HG02852 (cell line): Measurements from ENCODE around the gene S100A2.
"Not testable (repeated sequence)": the region's sequence is repeated elsewhere in the genome, so short reads cannot be mapped to it uniquely, and the experiment has no call there.

ENCODE experiments used
- ATAC-seq: cut with Tn5 transposase; IDR thresholded peaks from one replicate; pipeline ENCODE4 v1.9.1; 2021; ENCODE audit warnings: mild to moderate bottlenecking, moderate library complexity; ENCODE audit not compliant: unreplicated experiment

The S100A2 gene

GRCh38 chr1:153534226-153534924 is 31.3 kb downstream of the S100A2 start:
- ATAC-seq = no peak

- ATAC-seq = no peak
Observed at GRCh38 chr1:153533689-153534201, 31.9 kb downstream of the S100A2 start.

- ATAC-seq = no peak
Observed at GRCh38 chr1:153532769-153533599, 32.7 kb downstream of the S100A2 start.

GRCh38 chr1:153532181-153532580 is 33.5 kb downstream of the S100A2 start:
- no peak for ATAC-seq

- no peak for ATAC-seq
Observed at GRCh38 chr1:153531638-153532037, 34.0 kb downstream of the S100A2 start.

- no peak for ATAC-seq
Observed at GRCh38 chr1:153527683-153528040, 38.0 kb downstream of the S100A2 start.

GRCh38 chr1:153527023-153527682 is 38.5 kb downstream of the S100A2 start:
- ATAC-seq = no peak

- ATAC-seq = no peak
Observed at GRCh38 chr1:153526132-153526543, 39.5 kb downstream of the S100A2 start.

- ATAC-seq = no peak
Observed at GRCh38 chr1:153525088-153525728, 40.4 kb downstream of the S100A2 start.

- ATAC-seq = not testable (repeated sequence)
Observed at GRCh38 chr1:153522353-153523048, 43.1 kb downstream of the S100A2 start.

GRCh38 chr1:153521808-153522207 is 43.8 kb downstream of the S100A2 start:
- ATAC-seq = not testable (repeated sequence)

- ATAC-seq = no peak
Observed at GRCh38 chr1:153520818-153521476, 44.7 kb downstream of the S100A2 start.

GRCh38 chr1:153520137-153520691 is 45.4 kb downstream of the S100A2 start:
- ATAC-seq = not testable (repeated sequence)

GRCh38 chr1:153519242-153519641 is 46.4 kb downstream of the S100A2 start:
- no peak for ATAC-seq

GRCh38 chr1:153515504-153516394 is 49.9 kb downstream of the S100A2 start:
- ATAC-seq = no peak

GRCh38 chr1:153513666-153514065 is 52.0 kb downstream of the S100A2 start:
- ATAC-seq = no peak

GRCh38 chr1:153513023-153513422 is 52.6 kb downstream of the S100A2 start:
- ATAC-seq = no peak
